NCI-H524 treated with DMSO at 0.1 percent for 48 hours (cell line): ENCODE results near the gene FDX2.

Experiments
- DNase-seq: peaks from one replicate; lab custom pipeline; 2025; lab: John Stamatoyannopoulos, UW

The FDX2 gene

DNA sequence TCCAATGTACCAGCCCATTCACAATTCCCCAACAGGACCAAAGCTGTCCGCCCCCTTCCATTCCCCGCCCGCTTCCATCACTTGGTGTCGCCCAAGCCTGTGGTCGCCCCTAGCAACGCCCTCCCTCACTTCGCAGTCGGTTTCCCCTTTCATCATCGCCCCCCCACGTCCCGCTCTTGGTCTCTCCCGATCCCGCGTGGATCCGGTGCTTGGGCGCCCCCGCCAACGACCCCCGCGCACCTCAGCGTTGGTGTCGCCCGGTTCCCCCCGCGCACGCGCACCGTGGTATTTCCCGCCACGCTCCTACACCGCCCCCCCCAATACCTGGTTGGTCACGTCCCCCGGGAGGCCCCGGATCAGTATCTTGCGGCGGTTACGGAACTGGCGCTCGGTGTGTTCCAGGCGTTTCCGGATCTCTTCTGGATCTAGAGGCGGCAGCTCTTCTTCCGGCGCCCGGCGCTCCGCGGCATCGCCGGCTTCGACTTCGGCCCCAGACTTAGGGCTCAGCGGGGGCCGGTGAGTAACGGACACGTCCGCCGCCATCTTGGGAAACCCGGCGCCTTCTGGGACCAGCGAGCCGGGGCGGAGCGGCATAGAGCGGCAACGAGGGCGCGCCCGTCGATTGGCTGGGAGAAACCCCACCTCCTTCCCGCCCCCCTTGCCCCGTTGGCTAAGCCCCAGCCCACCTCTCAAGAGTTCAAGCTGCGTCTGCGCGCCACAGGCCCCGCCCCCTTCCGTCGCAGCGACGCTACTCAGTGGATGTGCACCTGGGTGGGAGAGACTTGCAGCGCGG is 17.3 kb upstream of the FDX2 start, which contains the start of gene RAVER1:
Gene RAVER1 (minus strand): TSS at position 565 of the 793 bp plus-strand sequence. CDS start 22 bp downstream, at position 543.
- DNase-seq: peak; percentile 77

GRCh38 chr19:10332158-10332964 is 16.5 kb upstream of the FDX2 start:
- no peak for DNase-seq

GRCh38 chr19:10329555-10329954 is 13.7 kb upstream of the FDX2 start:
- DNase-seq: no peak

GRCh38 chr19:10328558-10329429 is 13.0 kb upstream of the FDX2 start:
- DNase-seq: no peak

GRCh38 chr19:10327793-10328192 is 12.0 kb upstream of the FDX2 start:
- no peak for DNase-seq

GRCh38 chr19:10325732-10326131 is 9.9 kb upstream of the FDX2 start:
- DNase-seq: no peak

GRCh38 chr19:10321874-10322835 is 6.3 kb upstream of the FDX2 start:
- DNase-seq: no peak

DNA sequence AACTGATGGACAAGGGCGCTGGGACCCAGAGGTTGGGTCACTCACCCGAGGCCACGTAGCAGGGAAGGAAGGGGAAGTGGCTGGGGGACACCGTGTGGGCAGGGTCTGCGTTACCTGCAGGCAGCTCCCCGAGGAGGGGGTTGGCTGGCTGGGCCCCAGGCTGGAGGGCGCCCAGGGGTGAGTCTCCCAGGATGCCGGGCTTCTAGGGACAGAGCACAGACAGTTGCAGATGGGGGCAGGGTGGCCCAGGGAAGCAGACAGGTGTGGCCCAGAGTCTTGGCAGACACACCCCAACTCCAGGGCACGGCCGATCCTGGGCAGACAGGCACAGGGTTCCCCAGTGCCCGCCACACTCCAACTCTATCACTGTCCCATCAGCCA is 5.6 kb upstream of the FDX2 start:
- no peak for DNase-seq

DNA sequence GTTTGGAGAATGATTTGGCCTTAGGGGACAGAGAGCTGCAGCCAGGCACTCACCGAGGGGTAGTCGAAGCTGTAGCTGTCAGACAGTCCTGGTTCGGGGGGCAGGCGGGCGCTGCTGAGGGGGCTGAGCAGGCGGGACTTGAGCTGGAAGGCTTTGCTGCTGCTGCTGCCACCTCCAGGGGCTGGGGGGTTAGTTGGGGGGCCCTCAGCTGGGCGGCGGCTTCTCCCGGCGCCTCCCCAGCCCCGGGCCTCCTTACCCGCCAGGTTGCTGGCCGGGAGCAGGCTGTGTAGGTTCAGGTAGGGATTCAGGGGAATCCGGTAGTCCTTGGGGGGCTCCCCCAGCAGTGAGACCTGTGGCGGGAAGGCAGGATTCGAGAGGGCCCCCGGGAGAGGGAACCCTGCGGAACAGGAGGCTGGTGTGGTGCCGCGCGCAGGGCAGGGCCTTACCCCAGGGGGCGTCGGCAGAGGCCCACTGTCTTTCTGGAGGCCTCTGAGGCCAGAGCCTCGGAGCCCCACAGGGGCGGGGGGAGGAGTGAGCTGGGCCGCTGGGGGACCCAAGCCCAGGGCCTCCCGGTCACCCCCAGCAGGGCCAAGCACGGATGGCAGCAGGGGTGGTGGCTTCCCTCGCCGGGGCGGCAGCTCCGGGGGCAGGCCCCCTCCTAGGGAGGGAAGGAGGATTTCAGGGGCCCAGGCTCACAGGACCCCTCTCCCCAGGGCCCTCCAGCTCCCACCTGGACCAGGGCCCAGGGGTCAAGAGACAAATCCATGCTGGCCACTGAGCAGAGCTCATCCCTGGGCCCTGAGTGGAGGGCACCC is 5.0 kb upstream of the FDX2 start:
- DNase-seq: no peak

- no peak for DNase-seq
These were observed 3.2 kb upstream of the FDX2 start for GRCh38 chr19:10318807-10319682.

DNA sequence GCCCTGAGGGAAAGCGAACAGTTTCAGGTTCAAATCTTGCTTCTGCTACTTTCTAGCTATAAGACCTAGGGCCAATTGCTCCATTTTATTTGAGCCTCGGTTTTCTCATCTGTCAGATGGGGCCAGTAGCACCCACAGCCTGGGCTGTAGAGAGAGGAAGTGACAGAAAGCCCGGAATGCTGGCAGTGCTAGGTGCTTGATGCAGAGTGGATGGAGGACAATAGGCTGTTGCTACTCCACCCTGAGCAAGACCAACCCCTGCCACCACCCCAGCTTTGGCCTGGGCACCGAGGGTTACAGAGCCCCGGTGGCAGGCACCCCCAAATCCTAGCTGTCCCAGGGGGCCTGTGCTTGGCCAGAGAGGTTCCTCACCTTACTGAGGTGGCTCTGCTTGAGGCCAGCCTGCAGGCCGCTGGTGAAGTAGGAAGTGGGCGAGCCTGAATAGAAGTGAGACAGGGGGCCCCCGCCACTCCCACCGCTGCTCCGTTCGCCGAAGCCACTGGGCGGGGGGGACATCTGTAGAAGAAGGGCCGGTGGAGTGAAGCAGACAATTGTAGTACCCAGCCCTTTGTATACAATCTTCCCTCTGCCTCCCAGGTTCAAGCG is 2.1 kb upstream of the FDX2 start:
- DNase-seq: no peak

DNA sequence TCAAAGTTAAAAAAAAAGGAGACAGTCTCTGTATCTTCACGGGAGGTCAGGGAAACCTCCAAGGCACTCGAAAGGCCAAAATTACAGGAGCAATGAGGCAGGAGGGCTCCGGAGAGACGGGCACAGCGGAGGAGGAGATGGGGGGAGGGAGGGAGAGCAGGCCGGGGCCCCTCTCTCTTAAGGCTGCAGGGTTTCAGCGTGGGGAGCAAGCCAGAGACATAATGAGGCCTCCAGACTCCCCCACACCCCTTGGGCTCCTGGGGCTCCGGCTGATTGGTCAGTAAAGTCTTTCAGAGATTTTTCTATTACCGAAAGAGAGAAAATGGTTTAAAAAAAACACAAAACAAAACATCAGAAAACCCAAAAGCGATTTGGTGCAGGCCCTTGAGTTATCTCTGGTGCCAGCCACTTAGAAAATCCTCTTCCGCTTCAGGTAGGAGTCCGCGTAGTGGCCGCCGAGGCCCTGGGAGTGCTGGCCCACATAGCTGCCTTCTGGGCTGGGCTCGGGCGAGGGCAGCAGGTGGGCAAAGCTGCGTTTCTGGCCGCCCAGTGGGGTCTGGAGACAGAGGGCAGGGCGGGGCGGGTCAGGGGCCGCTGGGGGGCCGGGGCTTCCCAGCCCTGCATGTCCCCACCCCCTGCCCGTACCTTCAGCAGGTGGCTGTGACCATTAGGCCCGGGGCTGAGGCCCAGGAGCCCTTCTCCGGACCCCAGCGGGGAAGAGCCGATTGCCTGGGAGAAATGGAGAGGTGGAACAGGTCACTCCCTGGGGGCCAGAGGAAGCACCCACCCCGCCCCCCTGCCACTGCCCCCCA is 1.4 kb upstream of the FDX2 start:
- DNase-seq: no peak

DNA sequence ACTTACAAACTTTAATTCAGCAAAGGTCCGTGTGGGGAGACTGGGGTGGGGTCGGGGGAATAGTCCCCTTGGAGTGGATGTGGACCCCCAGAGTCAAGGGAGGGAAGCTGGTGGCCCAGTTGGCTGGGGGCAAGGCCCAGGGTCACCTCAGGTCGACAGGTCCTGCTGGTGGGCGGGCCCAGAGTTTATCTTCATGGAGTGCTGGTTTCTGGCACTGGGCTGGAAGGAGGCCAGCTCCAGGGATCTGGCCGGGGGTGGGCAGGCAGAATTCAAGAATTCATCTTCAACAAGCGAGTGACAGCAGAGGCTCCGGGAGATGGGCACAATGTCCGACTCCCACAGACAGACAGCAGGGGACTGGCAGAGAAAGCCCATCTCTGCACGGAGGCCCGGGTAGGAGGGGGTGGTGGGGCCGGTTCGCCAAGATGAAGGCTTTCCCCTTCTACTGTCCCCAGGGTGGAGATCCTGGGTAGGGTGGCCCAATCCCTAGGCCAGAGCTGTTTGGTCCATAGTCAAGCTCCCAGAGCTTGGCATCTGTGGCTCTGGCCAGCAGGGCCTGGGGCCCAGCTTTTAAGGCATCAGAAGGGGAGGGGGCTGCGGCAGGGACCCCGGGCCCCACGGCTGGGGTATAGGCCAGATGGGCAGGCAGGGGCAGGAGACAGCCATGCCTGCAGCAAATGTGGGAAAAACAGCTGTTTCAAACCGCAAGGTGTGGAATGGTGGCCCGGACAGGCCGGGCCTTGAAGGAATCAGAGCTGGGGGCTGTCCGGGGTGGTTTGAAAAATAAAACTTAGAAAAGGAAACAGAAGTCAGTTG is 622 bp upstream of the FDX2 start:
- DNase-seq: no peak

GRCh38 chr19:10309423-10309822 is 6.4 kb downstream of the FDX2 start, which contains the start of gene ZGLP1:
Gene ZGLP1 (minus strand): TSS chr19:10309815.
- DNase-seq: no peak

- no peak for DNase-seq
These were observed 9.5 kb downstream of the FDX2 start for GRCh38 chr19:10306327-10306726.

- DNase-seq: no peak
These were observed 10.5 kb downstream of the FDX2 start for GRCh38 chr19:10305139-10305806.
